ENCODE data around the gene FADS1.

- no peak for TF ChIP-seq CTCF (IDR thresholded peaks at IDR 0.05; ENCODE audit: low read depth, low read length)
- TF ChIP-seq MAX (IDR thresholded peaks at IDR 0.05; ENCODE audit: low read depth, low read length) = no peak
- no peak for TF ChIP-seq POLR2A (IDR thresholded peaks at IDR 0.05; ENCODE audit: extremely low read depth, insufficient read length)
These were observed 22.1 kb upstream of the FADS1 start for GRCh38 chr11:61838921-61839320.
